Caco-2 (cell line): ENCODE measurements around the gene ZNF316. TPM values are rescaled to one million over a fixed set of nuclear protein-coding genes. Genes with fewer than 3 reads are reported as not detected.

Experiments
- BruUV-seq: library from RNA; stranded (reverse); fragments of 400-500 nt; replicated peaks from 2 replicates; lab custom pipeline; 2021; lab: Mats Ljungman, UMichigan
- CTCF ChIA-PET: fragments of 300-600 bp; sonication (Branson Sonifier 250); formaldehyde crosslinking; loops from one replicate; lab custom pipeline; 2022; ENCODE audit warnings: antibody characterized with exemption; lab: Charles Lee
- POLR2A ChIA-PET: fragments of 300-600 bp; sonication (Branson Sonifier 250); formaldehyde crosslinking; loops from one replicate; lab custom pipeline; 2022; ENCODE audit warnings: antibody characterized with exemption; lab: Charles Lee
- DNase-seq, 2 experiments: peaks; one replicate each; pipeline versions ENCODE4 v3.0.0 to v3.0.0-alpha.2; 2020 to 2022
- H3K27me3 ChIP-seq: replicated peaks from 2 replicates; pipeline ENCODE4 v1.6.0; 2011; ENCODE audit warnings: low read length; ENCODE audit not compliant: control insufficient read depth, insufficient read depth
- H3K36me3 ChIP-seq: 2 replicates; pipeline ENCODE4 v1.5.1; 2011; ENCODE audit warnings: low read length; ENCODE audit not compliant: control insufficient read depth, insufficient read depth
- H3K4me1 ChIP-seq: fragments of 250-450 bp; sonication (Bioruptor Pico); 2 replicates; pipeline ENCODE4 v1.5.1; 2020; ENCODE audit warnings: mild to moderate bottlenecking
- H3K4me3 ChIP-seq: 2 replicates; pipeline ENCODE4 v1.5.1; 2011; ENCODE audit warnings: low read depth, mild to moderate bottlenecking, control low read depth, low read length
- H3K9me3 ChIP-seq: fragments of 250-450 bp; sonication (Bioruptor Pico); 2 replicates; pipeline ENCODE4 v1.5.1; 2020; ENCODE audit warnings: mild to moderate bottlenecking, moderate library complexity
- H3K27ac Mint-ChIP-seq: one replicate; pipeline ENCODE4 v1.8.0; 2022; ENCODE audit warnings: mixed read lengths; ENCODE audit not compliant: unreplicated experiment
- H3K27me3 Mint-ChIP-seq: one replicate; pipeline ENCODE4 v1.8.0; 2022; ENCODE audit warnings: mixed read lengths; ENCODE audit not compliant: insufficient read depth, unreplicated experiment
- H3K36me3 Mint-ChIP-seq: one replicate; pipeline ENCODE4 v1.8.0; 2022; ENCODE audit warnings: mild to moderate bottlenecking, mixed read lengths; ENCODE audit not compliant: insufficient read depth, unreplicated experiment
- H3K4me1 Mint-ChIP-seq: one replicate; pipeline ENCODE4 v1.8.0; 2022; ENCODE audit warnings: low read depth, mixed read lengths; ENCODE audit not compliant: unreplicated experiment
- H3K4me3 Mint-ChIP-seq: one replicate; pipeline ENCODE4 v1.8.0; 2022; ENCODE audit warnings: mild to moderate bottlenecking, moderate library complexity, mixed read lengths; ENCODE audit not compliant: unreplicated experiment
- H3K9me3 Mint-ChIP-seq: one replicate; pipeline ENCODE4 v1.8.0; 2022; ENCODE audit warnings: mixed read lengths; ENCODE audit not compliant: unreplicated experiment
- intact Hi-C: fragments of 100-400 bp; cut with micrococcal nuclease; formaldehyde crosslinking; loops from one replicate; pipeline ENCODE4 v1.10.0; 2022; ENCODE audit not compliant: unreplicated experiment
- total RNA-seq: library from RNA; stranded (reverse); gene quantifications from 2 replicates; pipeline ENCODE4 v1.2.3, GENCODE V29; 2022
- TF ChIP-seq, protein P1 (sequence below), 2 experiments: fragments of 200-600 bp in 1 of 2; IDR thresholded peaks; 1 replicate in 1 of 2; 2 replicates in 1 of 2; pipeline versions ENCODE4 v1.5.1 to v1.8.0; 2011 to 2022; ENCODE audit warnings: antibody characterized with exemption in 1 of 2, control low read depth in 1 of 2, inconsistent platforms in 1 of 2, low read depth in 1 of 2, low read length in 1 of 2, mild to moderate bottlenecking in 1 of 2, moderate library complexity in 1 of 2; ENCODE audit not compliant: insufficient read depth in 1 of 2, severe bottlenecking in 1 of 2, unreplicated experiment in 1 of 2

The ZNF316 gene
- total RNA-seq, 1 experiment from 2014 or later: 34.3 TPM

- Histone ChIP-seq H3K36me3 (peaks cover 6% of the 10 kb centered on the region), H3K27me3 (no peaks in the 10 kb centered on the region), H3K4me3 (no peak overlapping the region), H3K9me3 (no peaks in the 10 kb centered on the region), H3K4me1 (no peaks in the 10 kb centered on the region)
- ChIA-PET POLR2A (interaction anchor here (0.5 kb wide), 1 partner anchor 14 kb away, joined by 3 read pairs; no protein-coding TSS in a partner anchor), CTCF (no interaction called here)
- BruUV-seq: no TSS peak
- intact Hi-C loops: no loop called here
- Mint-ChIP-seq H3K27me3 (no peaks in the 10 kb centered on the region), H3K9me3 (no peaks in the 10 kb centered on the region), H3K27ac (no peak overlapping the region), H3K4me1 (peaks cover 7% of the 10 kb centered on the region), H3K36me3 (peaks cover 40% of the 10 kb centered on the region), H3K4me3 (no peak overlapping the region)
- no peak for DNase-seq
- TF ChIP-seq, protein P1, sequence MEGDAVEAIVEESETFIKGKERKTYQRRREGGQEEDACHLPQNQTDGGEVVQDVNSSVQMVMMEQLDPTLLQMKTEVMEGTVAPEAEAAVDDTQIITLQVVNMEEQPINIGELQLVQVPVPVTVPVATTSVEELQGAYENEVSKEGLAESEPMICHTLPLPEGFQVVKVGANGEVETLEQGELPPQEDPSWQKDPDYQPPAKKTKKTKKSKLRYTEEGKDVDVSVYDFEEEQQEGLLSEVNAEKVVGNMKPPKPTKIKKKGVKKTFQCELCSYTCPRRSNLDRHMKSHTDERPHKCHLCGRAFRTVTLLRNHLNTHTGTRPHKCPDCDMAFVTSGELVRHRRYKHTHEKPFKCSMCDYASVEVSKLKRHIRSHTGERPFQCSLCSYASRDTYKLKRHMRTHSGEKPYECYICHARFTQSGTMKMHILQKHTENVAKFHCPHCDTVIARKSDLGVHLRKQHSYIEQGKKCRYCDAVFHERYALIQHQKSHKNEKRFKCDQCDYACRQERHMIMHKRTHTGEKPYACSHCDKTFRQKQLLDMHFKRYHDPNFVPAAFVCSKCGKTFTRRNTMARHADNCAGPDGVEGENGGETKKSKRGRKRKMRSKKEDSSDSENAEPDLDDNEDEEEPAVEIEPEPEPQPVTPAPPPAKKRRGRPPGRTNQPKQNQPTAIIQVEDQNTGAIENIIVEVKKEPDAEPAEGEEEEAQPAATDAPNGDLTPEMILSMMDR (IDR thresholded peaks at IDR 0.05; ENCODE audit: insufficient read depth in 1 of 2, low read depth in 1 of 2, low read length in 1 of 2, severe bottlenecking in 1 of 2, unreplicated experiment in 1 of 2): no peak
Observed at GRCh38 chr7:6642861-6643640, 5.9 kb downstream of the ZNF316 start.

GRCh38 chr7:6643915-6644625 lies 7.0 kb downstream of the ZNF316 start:
- no peaks in the 10 kb centered on the region for H3K9me3 Mint-ChIP-seq
- no peak overlapping the region for H3K4me3 ChIP-seq
- ChIA-PET POLR2A (no interaction called here), CTCF (no interaction called here)
- H3K9me3 ChIP-seq: no peaks in the 10 kb centered on the region
- H3K4me1 Mint-ChIP-seq: no peaks in the 10 kb centered on the region
- BruUV-seq: no TSS peak
- TF ChIP-seq, protein P1 (IDR thresholded peaks at IDR 0.05; ENCODE audit: insufficient read depth in 1 of 2, low read depth in 1 of 2, low read length in 1 of 2, severe bottlenecking in 1 of 2, unreplicated experiment in 1 of 2): no peak
- intact Hi-C loops: no loop called here
- H3K36me3 ChIP-seq: peaks cover 6% of the 10 kb centered on the region
- no peak overlapping the region for H3K27ac Mint-ChIP-seq
- H3K4me1 ChIP-seq: no peaks in the 10 kb centered on the region
- no peaks in the 10 kb centered on the region for H3K27me3 ChIP-seq
- H3K4me3 Mint-ChIP-seq: no peak overlapping the region
- no peak for DNase-seq
- no peaks in the 10 kb centered on the region for H3K27me3 Mint-ChIP-seq
- peaks cover 42% of the 10 kb centered on the region for H3K36me3 Mint-ChIP-seq

- Histone ChIP-seq H3K27me3 (no peaks in the 10 kb centered on the region), H3K4me1 (no peaks in the 10 kb centered on the region), H3K4me3 (no peak overlapping the region), H3K9me3 (no peaks in the 10 kb centered on the region), H3K36me3 (peaks cover 3% of the 10 kb centered on the region)
- Mint-ChIP-seq H3K9me3 (no peaks in the 10 kb centered on the region), H3K36me3 (peaks cover 38% of the 10 kb centered on the region), H3K4me3 (no peak overlapping the region), H3K4me1 (no peaks in the 10 kb centered on the region), H3K27me3 (no peaks in the 10 kb centered on the region), H3K27ac (no peak overlapping the region)
- CTCF ChIA-PET: no interaction called here
- POLR2A ChIA-PET: no interaction called here
- BruUV-seq: no TSS peak
- no peak for DNase-seq
- intact Hi-C loops: no loop called here
- TF ChIP-seq, protein P1 (IDR thresholded peaks at IDR 0.05; ENCODE audit: insufficient read depth in 1 of 2, low read depth in 1 of 2, low read length in 1 of 2, severe bottlenecking in 1 of 2, unreplicated experiment in 1 of 2): no peak
Observed at GRCh38 chr7:6644728-6645127, 7.6 kb downstream of the ZNF316 start.
